ENCODE results near the gene PRR14L. TPM values are rescaled to one million over a fixed set of nuclear protein-coding genes. Genes with fewer than 3 reads are reported as not detected.

Gene PRR14L
- total RNA-seq, 1 experiment from 2014 or later, result 43.9 TPM

DNA sequence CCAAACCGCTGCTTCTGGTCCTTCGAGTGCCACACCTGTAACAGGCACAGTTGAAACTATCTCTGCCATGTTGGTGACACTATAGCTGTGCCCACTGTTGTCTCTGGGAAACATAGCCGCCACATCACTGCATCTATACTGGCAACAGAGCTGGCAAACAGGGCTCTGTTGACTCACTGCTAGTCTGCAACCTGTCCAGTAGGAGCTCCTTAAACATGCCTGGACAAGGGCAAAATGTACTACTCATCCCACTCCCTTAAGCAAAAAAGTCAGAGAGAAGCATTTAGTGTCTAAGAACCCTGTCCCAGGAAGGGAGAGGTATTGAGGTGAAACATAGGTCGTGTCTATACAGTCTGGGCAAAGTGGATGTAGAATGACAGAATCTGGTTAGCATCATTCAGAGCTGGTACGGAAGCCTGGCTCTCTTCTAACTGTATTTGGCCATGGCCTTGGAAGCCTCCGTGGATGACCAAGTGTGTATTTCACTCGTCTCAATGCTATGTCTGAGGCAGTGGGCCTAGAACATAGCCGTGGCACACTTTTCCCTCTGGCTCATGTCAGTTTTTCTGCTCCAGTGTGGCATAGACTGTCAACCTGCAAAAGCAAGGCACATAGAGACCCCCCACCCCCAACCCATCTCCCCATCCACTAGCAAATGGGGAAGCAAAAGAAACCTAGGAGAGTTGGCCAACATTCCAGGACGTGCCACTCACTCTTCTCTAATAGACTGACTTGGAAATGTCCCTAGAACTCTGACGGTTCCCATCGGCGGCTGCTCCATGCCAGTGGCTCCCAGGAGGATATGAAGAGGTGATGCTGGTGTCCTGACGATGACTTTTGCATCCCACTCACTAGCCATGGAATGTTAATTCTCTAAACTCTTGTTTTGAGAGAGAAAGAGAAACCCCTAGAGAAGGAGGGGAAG, 66.5 kb downstream of the PRR14L start:
- H3K4me2 ChIP-seq, result no peak overlapping the region
- H3K4me1 ChIP-seq (replicated peaks; ENCODE audit: insufficient read depth), result no peaks in the 10 kb centered on the region
- H3K79me2 ChIP-seq (ENCODE audit: low read depth), result no peaks in the 10 kb centered on the region
- H3K9me3 ChIP-seq (ENCODE audit: insufficient read depth, low read depth), result no peaks in the 10 kb centered on the region
- intact Hi-C loops (cut with micrococcal nuclease; ENCODE audit: unreplicated experiment), result no loop called here
- TF ChIP-seq, protein P1, sequence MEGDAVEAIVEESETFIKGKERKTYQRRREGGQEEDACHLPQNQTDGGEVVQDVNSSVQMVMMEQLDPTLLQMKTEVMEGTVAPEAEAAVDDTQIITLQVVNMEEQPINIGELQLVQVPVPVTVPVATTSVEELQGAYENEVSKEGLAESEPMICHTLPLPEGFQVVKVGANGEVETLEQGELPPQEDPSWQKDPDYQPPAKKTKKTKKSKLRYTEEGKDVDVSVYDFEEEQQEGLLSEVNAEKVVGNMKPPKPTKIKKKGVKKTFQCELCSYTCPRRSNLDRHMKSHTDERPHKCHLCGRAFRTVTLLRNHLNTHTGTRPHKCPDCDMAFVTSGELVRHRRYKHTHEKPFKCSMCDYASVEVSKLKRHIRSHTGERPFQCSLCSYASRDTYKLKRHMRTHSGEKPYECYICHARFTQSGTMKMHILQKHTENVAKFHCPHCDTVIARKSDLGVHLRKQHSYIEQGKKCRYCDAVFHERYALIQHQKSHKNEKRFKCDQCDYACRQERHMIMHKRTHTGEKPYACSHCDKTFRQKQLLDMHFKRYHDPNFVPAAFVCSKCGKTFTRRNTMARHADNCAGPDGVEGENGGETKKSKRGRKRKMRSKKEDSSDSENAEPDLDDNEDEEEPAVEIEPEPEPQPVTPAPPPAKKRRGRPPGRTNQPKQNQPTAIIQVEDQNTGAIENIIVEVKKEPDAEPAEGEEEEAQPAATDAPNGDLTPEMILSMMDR (conservative IDR thresholded peaks at IDR 0.05), result no peak
- TF ChIP-seq EZH2 (IDR thresholded peaks at IDR 0.05; ENCODE audit: low read depth), result no peak
- POLR2A ChIA-PET (ENCODE audit: unreplicated experiment), result no interaction called here
- H2AFZ ChIP-seq, result no peak overlapping the region
- H3K27me3 ChIP-seq (ENCODE audit: insufficient read depth, low read depth), result no peaks in the 10 kb centered on the region
- BruUV-seq (replicated peaks), result no TSS peak
- no peaks in the 10 kb centered on the region for H3K9me2 ChIP-seq (ENCODE audit: insufficient read depth)
- no peak for DNase-seq
- H3F3A ChIP-seq (ENCODE audit: insufficient read depth, low read depth), result peaks cover 21% of the 10 kb centered on the region
- CTCF ChIA-PET, result no interaction called here
- H4K20me1 ChIP-seq (ENCODE audit: insufficient read depth), result no peaks in the 10 kb centered on the region
- H3K27ac ChIP-seq, result no peak overlapping the region
- H3K4me3 ChIP-seq, result no peak overlapping the region
- H3K36me3 ChIP-seq (ENCODE audit: low read depth), result no peaks in the 10 kb centered on the region; the same call in 1 of the 2 replicates

DNA sequence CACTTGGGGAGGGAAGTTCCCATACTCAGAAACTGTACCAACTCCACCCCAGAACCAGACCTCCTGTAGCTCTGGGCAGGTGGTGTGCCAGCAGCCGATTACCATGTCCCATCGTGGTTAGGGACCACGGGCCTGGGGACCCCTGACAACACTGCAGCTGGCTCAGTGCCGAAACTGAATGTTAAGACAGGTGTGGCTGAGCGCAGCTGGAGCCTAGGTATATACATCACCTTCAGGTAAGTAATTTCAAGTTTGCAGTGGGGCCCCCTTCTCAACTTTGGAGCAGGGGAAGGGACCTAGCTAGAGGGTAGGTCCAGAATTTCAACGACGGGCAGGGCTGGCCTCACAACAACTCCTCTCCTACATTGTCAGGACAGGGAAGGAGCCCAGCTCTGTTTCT, 67.2 kb downstream of the PRR14L start:
- no peaks in the 10 kb centered on the region for H3K4me1 ChIP-seq (replicated peaks; ENCODE audit: insufficient read depth)
- peaks cover 28% of the 10 kb centered on the region for H3F3A ChIP-seq (ENCODE audit: insufficient read depth, low read depth)
- no TSS peak for BruUV-seq (replicated peaks)
- ChIA-PET POLR2A (ENCODE audit: unreplicated experiment) (no interaction called here), CTCF (no interaction called here)
- H3K4me2 ChIP-seq, result no peak overlapping the region
- no peak overlapping the region for H2AFZ ChIP-seq
- no peaks in the 10 kb centered on the region for H3K9me3 ChIP-seq (ENCODE audit: insufficient read depth, low read depth)
- intact Hi-C loops (cut with micrococcal nuclease; ENCODE audit: unreplicated experiment), result no loop called here
- DNase-seq, result no peak
- no peaks in the 10 kb centered on the region for H4K20me1 ChIP-seq (ENCODE audit: insufficient read depth)
- H3K9me2 ChIP-seq (ENCODE audit: insufficient read depth), result no peaks in the 10 kb centered on the region
- no peaks in the 10 kb centered on the region for H3K27me3 ChIP-seq (ENCODE audit: insufficient read depth, low read depth)
- TF ChIP-seq, protein P1 (conservative IDR thresholded peaks at IDR 0.05), result no peak
- TF ChIP-seq EZH2 (IDR thresholded peaks at IDR 0.05; ENCODE audit: low read depth), result no peak
- no peak overlapping the region for H3K4me3 ChIP-seq
- no peaks in the 10 kb centered on the region for H3K79me2 ChIP-seq (ENCODE audit: low read depth)
- no peak overlapping the region for H3K27ac ChIP-seq
- H3K36me3 ChIP-seq (ENCODE audit: low read depth), result no peaks in the 10 kb centered on the region; the same call in 1 of the 2 replicates

DNA sequence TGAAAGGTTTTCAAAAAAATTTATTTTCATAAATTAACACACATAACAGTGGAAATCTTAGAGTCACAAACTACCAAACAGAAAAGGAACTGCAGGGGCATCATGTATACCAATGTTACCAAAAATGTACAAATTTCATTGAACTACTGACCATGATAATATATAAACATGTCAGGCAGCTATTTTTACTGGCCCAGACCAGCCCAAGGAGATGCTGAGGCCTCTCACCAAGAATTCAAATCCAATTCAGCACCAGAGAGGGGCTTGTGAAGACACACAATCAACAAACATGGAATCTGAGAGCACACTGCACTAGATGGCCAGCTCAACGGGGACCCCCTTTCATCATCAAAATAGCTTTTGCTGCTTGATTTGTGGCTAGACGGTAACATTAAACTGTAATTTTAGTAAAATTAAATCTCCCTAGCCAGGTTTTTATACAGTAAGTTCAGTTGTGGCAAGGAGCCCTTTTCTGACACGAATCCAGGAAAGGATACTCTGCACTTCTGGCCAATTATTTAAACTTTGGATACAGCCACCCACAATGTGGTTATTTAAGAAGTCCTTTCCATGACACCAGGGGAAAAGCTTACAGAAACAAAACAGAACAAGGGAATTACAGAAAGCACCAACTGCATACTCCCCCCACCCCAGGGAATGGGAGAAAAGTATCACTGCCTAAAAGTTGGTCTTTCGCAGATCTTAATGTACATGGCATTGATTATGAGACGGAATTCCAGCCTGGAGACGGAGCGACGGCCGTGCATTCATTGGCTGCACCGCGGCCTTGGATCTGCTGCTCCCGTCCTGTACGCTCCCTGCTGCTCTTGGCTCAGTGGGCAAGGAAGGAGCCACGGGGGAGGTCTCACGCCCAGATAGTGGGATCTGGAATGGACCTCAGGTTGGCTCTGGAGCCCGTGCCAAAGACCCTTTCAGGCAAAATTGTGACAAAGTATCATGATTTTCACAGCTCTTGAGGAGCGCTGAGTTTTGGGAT, 68.3 kb downstream of the PRR14L start:
- Histone ChIP-seq H3K27me3 (ENCODE audit: insufficient read depth, low read depth) (no peaks in the 10 kb centered on the region), H3K36me3 (ENCODE audit: low read depth) (no peaks in the 10 kb centered on the region; the same call in 1 of the 2 replicates), H4K20me1 (ENCODE audit: insufficient read depth) (no peaks in the 10 kb centered on the region), H3K9me3 (ENCODE audit: insufficient read depth, low read depth) (no peaks in the 10 kb centered on the region), H3K4me2 (no peak overlapping the region), H3K9me2 (ENCODE audit: insufficient read depth) (no peaks in the 10 kb centered on the region), H3K27ac (no peak overlapping the region), H3K4me3 (no peak overlapping the region), H2AFZ (no peak overlapping the region), H3K79me2 (ENCODE audit: low read depth) (no peaks in the 10 kb centered on the region), H3K4me1 (replicated peaks; ENCODE audit: insufficient read depth) (no peaks in the 10 kb centered on the region; the same call in 1 of the 2 replicates), H3F3A (ENCODE audit: insufficient read depth, low read depth) (peaks cover 30% of the 10 kb centered on the region)
- CTCF ChIA-PET, result interaction anchor here (0.6 kb wide), 1 partner anchor 50 kb away, joined by 3 read pairs; no protein-coding TSS in a partner anchor
- DNase-seq, result no peak
- no TSS peak for BruUV-seq (replicated peaks)
- intact Hi-C loops (cut with micrococcal nuclease; ENCODE audit: unreplicated experiment), result no loop called here
- TF ChIP-seq, protein P1 (conservative IDR thresholded peaks at IDR 0.05), result no peak
- no peak for TF ChIP-seq EZH2 (IDR thresholded peaks at IDR 0.05; ENCODE audit: low read depth)
- POLR2A ChIA-PET (ENCODE audit: unreplicated experiment), result interaction anchor here (0.8 kb wide), 1 partner anchor 74 kb away, joined by 4 read pairs; no protein-coding TSS in a partner anchor
